Kidney (tissue), 14 donors: Measurements from ENCODE around the gene CCR6. TPM values are rescaled to one million over a fixed set of nuclear protein-coding genes. Genes with fewer than 3 reads are reported as not detected.

ENCODE experiments used
- DNase-seq, 5 donors: peaks; one replicate each; pipeline ENCODE4 v3.0.0-alpha.2; 2013 to 2020
- FAIRE-seq: peaks from 2 replicates; lab custom pipeline; 2012; peaks lifted over from hg19 to GRCh38; lab: Jason Lieb, UNC
- H3K27ac ChIP-seq, 2 donors: one replicate each; pipeline ENCODE4 v1.7.0; 2013; ENCODE audit warnings: low read depth in 2 of 2, low read length in 2 of 2, inconsistent platforms in 1 of 2
- H3K27me3 ChIP-seq: one replicate; pipeline ENCODE4 v1.7.1; 2013; ENCODE audit warnings: low read length, inconsistent platforms; ENCODE audit not compliant: control insufficient read depth, insufficient read depth
- H3K36me3 ChIP-seq, 3 donors: one replicate each; pipeline versions ENCODE4 v1.7.0 to v1.7.1; 2013; ENCODE audit warnings: low read length in 3 of 3, control low read depth in 1 of 3, inconsistent platforms in 1 of 3; ENCODE audit not compliant: insufficient read depth in 3 of 3, control insufficient read depth in 2 of 3
- H3K4me1 ChIP-seq, 3 donors: one replicate each; pipeline versions ENCODE4 v1.7.0 to v1.7.1; 2013; ENCODE audit warnings: low read length in 3 of 3, inconsistent platforms in 1 of 3, low read depth in 1 of 3; ENCODE audit not compliant: control insufficient read depth in 2 of 3, insufficient read depth in 2 of 3
- H3K4me3 ChIP-seq, 3 donors: one replicate each; pipeline versions ENCODE4 v1.7.0 to v1.8.1; 2013; ENCODE audit warnings: low read length in 3 of 3, control low read depth in 1 of 3, inconsistent platforms in 1 of 3
- H3K9ac ChIP-seq, 3 donors: one replicate each; pipeline versions ENCODE4 v1.7.0 to v1.7.1; 2013; ENCODE audit warnings: low read length in 3 of 3, control low read depth in 1 of 3, inconsistent platforms in 1 of 3
- H3K9me3 ChIP-seq, 3 donors: one replicate each; pipeline versions ENCODE4 v1.7.0 to v1.7.1; 2013; ENCODE audit warnings: low read length in 3 of 3, control low read depth in 1 of 3, inconsistent platforms in 1 of 3; ENCODE audit not compliant: control insufficient read depth in 2 of 3, insufficient read depth in 1 of 3
- CTCF ChIP-seq: IDR thresholded peaks from 3 replicates; pipeline ENCODE4 v1.5.1; 2012; ENCODE audit warnings: mild to moderate bottlenecking, moderate library complexity, borderline replicate concordance; ENCODE audit not compliant: insufficient read depth; ENCODE audit errors: extremely low read depth
- intact Hi-C: fragments of 100-400 bp; cut with DNase I; formaldehyde crosslinking; loops from one replicate; pipeline ENCODE4 v1.11.1; 2022
- polyA plus RNA-seq: library from polyadenylated mRNA; stranded (reverse); fragments of 350-450 nt; fragmentation: Illumina TruSeq; extraction: RNeasy Lipid Tissue Mini Kit (QIAGEN cat#74804); gene quantifications from one replicate; pipeline ENCODE4 v1.2.3, GENCODE V29; 2014; ENCODE audit warnings: low read depth, low replicate concordance; ENCODE audit not compliant: insufficient read depth
- total RNA-seq: library from RNA; stranded (reverse); fragmentation: NEBNext Ultra II Directional; extraction: Animal tissue kit (Norgen Biotek cat#: 25700); gene quantifications from one replicate; pipeline ENCODE4 v1.2.1, GENCODE V29; 2021
- donor health status: control.
- donor health status: control.
- donor health status: control.
- donor health status: control.
- donor health status: control.
- donor health status: DM: yes; HTN: yes; CAD: no.
- donor health status: Normal renal cell carcinoma (clear cell type).

Gene CCR6
- total and polyA plus RNA-seq, 2 donors from 2014 or later, result 0.43 to 0.54 TPM

DNA sequence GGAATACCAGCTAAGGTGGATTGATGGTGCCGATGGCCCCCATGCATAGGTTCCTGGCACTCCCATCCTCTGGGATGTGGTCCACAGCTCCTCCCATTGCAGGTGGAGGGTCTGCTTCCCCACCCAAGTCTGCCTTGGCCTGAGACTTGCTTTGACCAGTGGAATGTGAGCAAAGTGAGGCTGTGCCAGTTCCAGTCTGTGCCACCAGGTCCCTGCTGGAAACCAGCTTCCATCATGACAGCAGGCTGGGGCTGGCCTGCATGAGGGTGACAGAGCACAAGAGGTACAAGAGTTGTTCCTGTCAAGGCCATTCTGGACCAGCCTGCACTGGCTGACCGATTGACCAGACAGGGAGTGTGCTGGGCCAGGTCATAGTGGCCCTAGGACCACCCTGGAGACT is 27.0 kb upstream of the CCR6 start:
- H3K4me3 ChIP-seq, result no peak overlapping the region
- H3K4me1 ChIP-seq, result no peaks in the 10 kb centered on the region
- FAIRE-seq (no peak), DNase-seq (peak in 1 of 5 donors; percentile 13)
- H3K27me3 ChIP-seq, result no peaks in the 10 kb centered on the region
- no peaks in the 10 kb centered on the region for H3K9me3 ChIP-seq
- no peak overlapping the region for H3K27ac ChIP-seq
- no peaks in the 10 kb centered on the region for H3K36me3 ChIP-seq
- no peak overlapping the region for H3K9ac ChIP-seq
- no peak for TF ChIP-seq CTCF
- intact Hi-C loops, result no loop called here

DNA sequence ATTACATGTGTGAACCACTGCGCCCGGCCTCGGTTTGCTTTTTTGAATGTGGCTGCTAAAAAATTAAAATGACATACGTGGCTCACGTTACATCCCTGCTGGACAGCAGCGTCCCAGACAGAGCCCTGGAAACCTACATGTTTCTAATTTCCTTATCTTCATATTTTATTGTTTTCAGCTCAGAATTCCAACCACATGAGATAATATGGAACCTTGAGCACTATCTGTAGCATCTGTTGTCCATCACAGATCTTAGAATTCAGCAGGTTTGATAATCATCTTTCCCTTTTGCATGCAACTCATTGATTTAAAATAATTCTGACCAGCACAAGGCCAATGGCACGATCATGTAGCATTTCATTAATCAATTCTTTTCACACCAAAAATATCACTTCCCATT is 25.9 kb upstream of the CCR6 start:
- FAIRE-seq (no peak), DNase-seq (peak in 1 of 5 donors; percentile 6)
- H3K36me3 ChIP-seq, result no peaks in the 10 kb centered on the region
- H3K9ac ChIP-seq, result no peak overlapping the region
- no peak overlapping the region for H3K4me3 ChIP-seq
- H3K4me1 ChIP-seq, result no peaks in the 10 kb centered on the region
- TF ChIP-seq CTCF, result no peak
- no peak overlapping the region for H3K27ac ChIP-seq
- intact Hi-C loops, result no loop called here
- H3K27me3 ChIP-seq, result no peaks in the 10 kb centered on the region
- no peaks in the 10 kb centered on the region for H3K9me3 ChIP-seq

DNA sequence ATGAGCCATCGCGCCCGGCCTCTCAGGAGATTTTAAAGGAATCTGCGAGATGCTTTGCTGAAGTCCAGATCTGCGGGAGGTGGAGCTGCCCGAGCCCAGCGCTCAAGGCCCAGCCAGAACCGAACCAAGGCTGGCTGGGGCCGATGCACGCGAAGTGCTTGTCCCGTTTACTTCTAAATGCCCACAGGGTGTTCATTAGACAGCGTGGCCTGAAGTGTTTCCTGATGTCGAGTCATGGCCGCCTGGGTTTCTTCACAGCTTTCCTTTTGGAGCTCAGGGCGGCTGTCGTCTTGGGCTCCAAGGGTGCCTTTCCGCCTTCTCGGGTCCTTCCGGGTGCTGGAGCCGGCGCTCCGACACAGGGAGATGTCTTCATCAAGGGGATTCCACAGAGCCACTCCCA is 25.1 kb upstream of the CCR6 start:
- Histone ChIP-seq H3K27ac (no peak overlapping the region), H3K27me3 (no peaks in the 10 kb centered on the region), H3K36me3 (no peaks in the 10 kb centered on the region), H3K4me1 (no peaks in the 10 kb centered on the region), H3K9ac (no peak overlapping the region), H3K9me3 (no peaks in the 10 kb centered on the region), H3K4me3 (no peak overlapping the region)
- intact Hi-C loops, result no loop called here
- FAIRE-seq (no peak), DNase-seq (peak in 2 of 5 donors; percentile 10 to 65)
- no peak for TF ChIP-seq CTCF

DNA sequence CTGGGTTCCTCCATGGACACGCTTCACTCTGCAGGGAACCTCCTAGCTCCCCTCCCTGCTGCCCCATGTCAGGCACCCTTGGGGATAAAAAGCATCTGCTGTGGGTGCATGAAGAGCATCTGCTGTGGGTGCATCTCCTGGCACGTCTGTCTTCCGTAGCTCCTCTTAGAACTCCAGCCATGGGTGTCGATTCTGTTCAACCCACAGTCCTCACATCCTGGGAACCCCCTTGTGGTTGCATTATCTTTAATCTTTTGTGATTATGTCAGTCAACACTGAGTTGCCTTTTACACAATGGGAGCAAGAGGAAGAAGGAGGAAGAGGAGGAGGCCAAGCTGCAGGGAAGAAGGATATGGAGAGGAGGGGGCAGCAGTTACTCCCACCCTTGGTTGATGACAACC is 24.1 kb upstream of the CCR6 start:
- Histone ChIP-seq H3K27ac (no peak overlapping the region), H3K4me3 (no peak overlapping the region), H3K9me3 (no peaks in the 10 kb centered on the region), H3K4me1 (no peaks in the 10 kb centered on the region), H3K27me3 (no peaks in the 10 kb centered on the region), H3K9ac (no peak overlapping the region), H3K36me3 (no peaks in the 10 kb centered on the region)
- FAIRE-seq (no peak), DNase-seq (peak in 1 of 5 donors; percentile 5)
- intact Hi-C loops, result no loop called here
- TF ChIP-seq CTCF, result no peak
